Measurements from ENCODE around the gene NAAA.

- no peak for TF ChIP-seq POLR2A (IDR thresholded peaks at IDR 0.05; ENCODE audit: low read length)
- TF ChIP-seq, protein P1, sequence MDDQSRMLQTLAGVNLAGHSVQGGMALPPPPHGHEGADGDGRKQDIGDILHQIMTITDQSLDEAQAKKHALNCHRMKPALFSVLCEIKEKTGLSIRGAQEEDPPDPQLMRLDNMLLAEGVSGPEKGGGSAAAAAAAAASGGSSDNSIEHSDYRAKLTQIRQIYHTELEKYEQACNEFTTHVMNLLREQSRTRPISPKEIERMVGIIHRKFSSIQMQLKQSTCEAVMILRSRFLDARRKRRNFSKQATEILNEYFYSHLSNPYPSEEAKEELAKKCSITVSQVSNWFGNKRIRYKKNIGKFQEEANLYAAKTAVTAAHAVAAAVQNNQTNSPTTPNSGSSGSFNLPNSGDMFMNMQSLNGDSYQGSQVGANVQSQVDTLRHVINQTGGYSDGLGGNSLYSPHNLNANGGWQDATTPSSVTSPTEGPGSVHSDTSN (IDR thresholded peaks at IDR 0.05), result no peak
- no peak for TF ChIP-seq CTCF (IDR thresholded peaks at IDR 0.05)
- TF ChIP-seq REST (IDR thresholded peaks at IDR 0.05), result no peak
- no peak for TF ChIP-seq MYC (IDR thresholded peaks at IDR 0.05; ENCODE audit: borderline replicate concordance, low read length)
- no peak for TF ChIP-seq HDAC2 (IDR thresholded peaks at IDR 0.05)
- no peak for TF ChIP-seq POLR2AphosphoS2 (conservative IDR thresholded peaks at IDR 0.05; ENCODE audit: low read length)
- no peak for TF ChIP-seq JUN (IDR thresholded peaks at IDR 0.05)
- TF ChIP-seq PHF8 (IDR thresholded peaks at IDR 0.05; ENCODE audit: borderline replicate concordance, low read depth), result no peak
- TF ChIP-seq RAD21 (conservative IDR thresholded peaks at IDR 0.05 in 1 of 2, IDR thresholded peaks at IDR 0.05 in 1 of 2), result no peak
- no peak for TF ChIP-seq KDM1A (IDR thresholded peaks at IDR 0.05; ENCODE audit: low read depth)
- no peak for TF ChIP-seq MAX (IDR thresholded peaks at IDR 0.05)
- TF ChIP-seq CBX2 (IDR thresholded peaks at IDR 0.05; ENCODE audit: borderline replicate concordance, low read depth), result no peak
- TF ChIP-seq HOXA7 (CRISPR knock-in tag; IDR thresholded peaks at IDR 0.05), result no peak
Measured at GRCh38 chr4:75902352-75902751, 38.5 kb downstream of the NAAA start, which contains the start of gene PPEF2.

All from A549 (cell line).